Transverse colon (tissue), 4 donors: Measurements from ENCODE around the gene NKG7. TPM values are rescaled to one million over a fixed set of nuclear protein-coding genes. Genes with fewer than 3 reads are reported as not detected.
A peak's percentile ranks its signal among the peaks of the same experiment; 100 is the strongest.

Experiments
- DNase-seq: peaks from one replicate; pipeline ENCODE4 v3.0.0-alpha.2; 2019
- H3K27ac ChIP-seq, 4 donors: fragments of 200-600 bp; sonication (generic); 2 replicates each; pipeline ENCODE4 v1.5.1; 2016 to 2018; ENCODE audit warnings: inconsistent platforms in 4 of 4
- H3K27me3 ChIP-seq: fragments of 200-600 bp; sonication (generic); 2 replicates; pipeline ENCODE4 v1.5.1; 2017; ENCODE audit warnings: inconsistent platforms
- H3K36me3 ChIP-seq, 4 donors: fragments of 200-600 bp; sonication (generic); 2 replicates each; pipeline ENCODE4 v1.5.1; 2017 to 2019; ENCODE audit warnings: inconsistent platforms in 4 of 4
- H3K4me1 ChIP-seq, 4 donors: fragments of 200-600 bp; sonication (generic); 2 replicates each; pipeline ENCODE4 v1.5.1; 2017 to 2020; ENCODE audit warnings: inconsistent platforms in 4 of 4
- H3K4me3 ChIP-seq, 4 donors: fragments of 200-600 bp; sonication (generic); 1 replicate in 1 of 4; 2 replicates in 3 of 4; pipeline versions ENCODE4 v1.5.1 to v1.6.1; 2017 to 2019; ENCODE audit warnings: inconsistent platforms in 4 of 4
- H3K9me3 ChIP-seq, 2 donors: fragments of 200-600 bp; sonication (generic); 2 replicates each; pipeline ENCODE4 v1.5.1; 2017 to 2019; ENCODE audit warnings: inconsistent platforms in 2 of 2
- CTCF ChIP-seq, 5 experiments: fragments of 200-600 bp in 3 of 5; fragments of 450-650 bp in 2 of 5; sonication (generic) in 3 of 5; IDR thresholded peaks; 1 replicate in 2 of 5; 2 replicates in 3 of 5; pipeline ENCODE4 v1.5.1; 2016 to 2017; ENCODE audit warnings: antibody characterized with exemption in 5 of 5, inconsistent platforms in 3 of 5, mild to moderate bottlenecking in 2 of 5, moderate library complexity in 1 of 5
- EP300 ChIP-seq: sonication (generic); formaldehyde crosslinking; IDR thresholded peaks from one replicate; pipeline ENCODE4 v1.6.1; 2017; ENCODE audit warnings: antibody characterized with exemption, low read depth
- POLR2A ChIP-seq: fragments of 450-650 bp; IDR thresholded peaks from one replicate; pipeline ENCODE4 v1.6.1; 2016; ENCODE audit warnings: antibody characterized with exemption, mild to moderate bottlenecking, moderate library complexity
- POLR2AphosphoS5 ChIP-seq, 3 donors: sonication (generic); formaldehyde crosslinking; IDR thresholded peaks; one replicate each; pipeline ENCODE4 v1.6.1; 2016; ENCODE audit warnings: antibody characterized with exemption in 3 of 3
- WGBS, 2 donors: methylation state at CpG; one replicate each; pipeline ENCODE4 v1.1.5; 2018; ENCODE audit warnings: low coverage in 1 of 2; 5-methylcytosine and 5-hydroxymethylcytosine counted together
- in situ Hi-C, 4 donors: fragments of 200-750 bp; cut with MboI; loops; one replicate each; pipeline versions ENCODE4 v1.15.0 to v1.15.1; 2017; ENCODE audit warnings: low sequenced_read_pairs in 3 of 4, low pct_ligation_motif_present in 1 of 4, low pct_unique_long_range_greater_than_20kb in 1 of 4
- intact Hi-C: fragments of 100-400 bp; cut with DNase I; formaldehyde crosslinking; loops from one replicate; pipeline ENCODE4 v1.15.1; 2023; ENCODE audit warnings: low total_unique reads
- total RNA-seq, 4 donors: library from RNA; depleted of rRNA; stranded (reverse); fragments of >200 nt; gene quantifications; one replicate each; pipeline ENCODE4 v1.1.0, GENCODE V29; 2016

The NKG7 gene
- total RNA-seq, 4 donors from 2014 or later, result 1.6 to 3.0 TPM; not detected in 2

- in situ Hi-C loops, result no loop called here
- 60 to 79% methylated on average over 2 of the region's 2 CpGs for WGBS, 2 donors
These were observed 5.0 kb upstream of the NKG7 start for GRCh38 chr19:51377422-51377821.

GRCh38 chr19:51375504-51376221 lies 3.2 kb upstream of the NKG7 start:
- intact Hi-C loops, result loop anchor here (10.0 kb wide), 1 partner anchor 319 kb away; the partner anchor contains the start of gene SPACA6
- TF ChIP-seq CTCF (IDR thresholded peaks at IDR 0.05) (no peak), POLR2AphosphoS5 (IDR thresholded peaks at IDR 0.05) (no peak), EP300 (no peak), POLR2A (no peak)
- Histone ChIP-seq H3K4me1 (no peaks in the 10 kb centered on the region), H3K36me3 (no peaks in the 10 kb centered on the region), H3K4me3 (no peak overlapping the region), H3K27me3 (no peaks in the 10 kb centered on the region), H3K27ac (no peak overlapping the region), H3K9me3 (no peaks in the 10 kb centered on the region)
- in situ Hi-C loops, result no loop called here
- DNase-seq, result no peak
- 69 to 80% methylated on average over 3 to 11 of the region's 11 CpGs for WGBS, 2 donors

More at GRCh38 chr19:51377422-51377821, 5.0 kb upstream of the NKG7 start:
- no peak for DNase-seq
- Histone ChIP-seq H3K4me1 (no peaks in the 10 kb centered on the region), H3K27me3 (no peaks in the 10 kb centered on the region), H3K4me3 (no peak overlapping the region), H3K27ac (no peak overlapping the region), H3K9me3 (peaks cover 0 to 4% of the 10 kb centered on the region in 2 donors), H3K36me3 (no peaks in the 10 kb centered on the region)
- TF ChIP-seq POLR2A (no peak), POLR2AphosphoS5 (IDR thresholded peaks at IDR 0.05) (no peak), EP300 (no peak), CTCF (IDR thresholded peaks at IDR 0.05) (no peak)
- intact Hi-C loops, result loop anchor here (10.0 kb wide), 1 partner anchor 317 kb away; the partner anchor contains the start of gene SPACA6

GRCh38 chr19:51372021-51372648 lies 319 bp downstream of the NKG7 start:
- intact Hi-C loops (loop anchor here (10.0 kb wide), 1 partner anchor 323 kb away; the partner anchor contains the start of gene SPACA6), in situ Hi-C loops (no loop called here)
- no peaks in the 10 kb centered on the region for H3K27me3 ChIP-seq
- no peak overlapping the region for H3K4me3 ChIP-seq
- H3K27ac ChIP-seq, result peak overlapping the region; percentile 2 to 42 (median 18)
- H3K36me3 ChIP-seq, result no peaks in the 10 kb centered on the region
- no peaks in the 10 kb centered on the region for H3K9me3 ChIP-seq
- TF ChIP-seq CTCF (IDR thresholded peaks at IDR 0.05), result no peak
- TF ChIP-seq POLR2AphosphoS5 (IDR thresholded peaks at IDR 0.05), result no peak
- TF ChIP-seq POLR2A, result no peak
- TF ChIP-seq EP300, result no peak
- DNase-seq, result no peak
- 78 to 83% methylated on average over 5 to 18 of the region's 18 CpGs for WGBS, 2 donors
- peaks cover 0 to 8% (median 3%) of the 10 kb centered on the region in 4 donors for H3K4me1 ChIP-seq

- H3K4me3 ChIP-seq, result no peak overlapping the region
- H3K27ac ChIP-seq, result no peak overlapping the region
- H3K9me3 ChIP-seq, result no peaks in the 10 kb centered on the region
- TF ChIP-seq POLR2AphosphoS5 (IDR thresholded peaks at IDR 0.05) (no peak), EP300 (no peak), CTCF (IDR thresholded peaks at IDR 0.05) (no peak), POLR2A (no peak)
- peaks cover 0 to 12% (median 3%) of the 10 kb centered on the region in 4 donors for H3K4me1 ChIP-seq
- DNase-seq, result no peak
- 76% methylated on average over 8 of the region's 8 CpGs; no CpG with 5 or more reads in 1 of the 2 donors for WGBS, 2 donors
- no peaks in the 10 kb centered on the region for H3K27me3 ChIP-seq
- in situ Hi-C loops (no loop called here), intact Hi-C loops (loop anchor here (10.0 kb wide), 1 partner anchor 324 kb away; the partner anchor contains the start of gene SPACA6)
- H3K36me3 ChIP-seq, result no peaks in the 10 kb centered on the region
These were observed 1.2 kb downstream of the NKG7 start for GRCh38 chr19:51371186-51371690.
